IPS DF 4.7 (cell line): ENCODE data around the gene COL19A1.
A peak's percentile ranks its signal among the peaks of the same experiment; 100 is the strongest.
"Not testable (repeated sequence)": the region's sequence is repeated elsewhere in the genome, so short reads cannot be mapped to it uniquely, and the experiment has no call there.

ENCODE experiments used
- DNase-seq: peaks from one replicate; pipeline ENCODE4 v3.0.0-alpha.2; 2013; ENCODE audit warnings: low spot score; ENCODE audit errors: extremely low read depth

Gene COL19A1

GRCh38 chr6:69900869-69901268 lies 34.5 kb downstream of the COL19A1 start:
- DNase-seq, result no peak

GRCh38 chr6:69901361-69901760 lies 35.0 kb downstream of the COL19A1 start:
- DNase-seq, result no peak

GRCh38 chr6:69907981-69908498 lies 41.7 kb downstream of the COL19A1 start:
- no peak for DNase-seq

GRCh38 chr6:69913361-69913760 lies 47.0 kb downstream of the COL19A1 start:
- no peak for DNase-seq

- DNase-seq, result peak; percentile 9
These were observed 47.7 kb downstream of the COL19A1 start for GRCh38 chr6:69914015-69914485.

- no peak for DNase-seq
These were observed 49.0 kb downstream of the COL19A1 start for GRCh38 chr6:69915346-69915745.

GRCh38 chr6:69917834-69918233 lies 51.5 kb downstream of the COL19A1 start:
- DNase-seq, result no peak

GRCh38 chr6:69918813-69919475 lies 52.6 kb downstream of the COL19A1 start:
- no peak for DNase-seq

GRCh38 chr6:69921066-69921465 lies 54.7 kb downstream of the COL19A1 start:
- DNase-seq, result not testable (repeated sequence)

GRCh38 chr6:69921611-69922010 lies 55.3 kb downstream of the COL19A1 start:
- DNase-seq, result not testable (repeated sequence)

- DNase-seq, result no peak
These were observed 60.4 kb downstream of the COL19A1 start for GRCh38 chr6:69926745-69927144.

GRCh38 chr6:69933239-69933638 lies 66.9 kb downstream of the COL19A1 start:
- DNase-seq, result no peak

GRCh38 chr6:69935079-69935478 lies 68.7 kb downstream of the COL19A1 start:
- no peak for DNase-seq

GRCh38 chr6:69936674-69937363 lies 70.5 kb downstream of the COL19A1 start:
- DNase-seq, result no peak

- no peak for DNase-seq
These were observed 71.2 kb downstream of the COL19A1 start for GRCh38 chr6:69937402-69938136.

GRCh38 chr6:69942485-69942884 lies 76.1 kb downstream of the COL19A1 start:
- DNase-seq, result no peak

GRCh38 chr6:69945192-69945591 lies 78.8 kb downstream of the COL19A1 start:
- DNase-seq, result no peak

- no peak for DNase-seq
These were observed 82.2 kb downstream of the COL19A1 start for GRCh38 chr6:69948479-69949114.

GRCh38 chr6:69953491-69953890 lies 87.1 kb downstream of the COL19A1 start:
- no peak for DNase-seq

GRCh38 chr6:69954733-69955132 lies 88.4 kb downstream of the COL19A1 start:
- no peak for DNase-seq

- DNase-seq, result no peak
These were observed 91.7 kb downstream of the COL19A1 start for GRCh38 chr6:69957985-69958559.
